AML-193 (cell line): ENCODE results near the gene DCLK2.

Source experiments
- DNase-seq, 2 experiments: peaks; one replicate each; lab custom pipeline; 2025; lab: John Stamatoyannopoulos, UW

The DCLK2 gene

GRCh38 chr4:150078041-150078578 lies at the start of gene DCLK2:
Gene DCLK2 (plus strand): TSS chr4:150078445. CDS start chr4:150079028, 583 bp downstream.
- no peak for DNase-seq

GRCh38 chr4:150032541-150032940 lies 45.7 kb upstream of the DCLK2 start:
- no peak for DNase-seq

GRCh38 chr4:150033081-150033480 lies 45.2 kb upstream of the DCLK2 start:
- DNase-seq: no peak

- no peak for DNase-seq
Observed at GRCh38 chr4:150033901-150034300, 44.3 kb upstream of the DCLK2 start.

GRCh38 chr4:150037251-150037856 lies 40.9 kb upstream of the DCLK2 start:
- no peak for DNase-seq

- no peak for DNase-seq
Observed at GRCh38 chr4:150038335-150039076, 39.7 kb upstream of the DCLK2 start.

- DNase-seq: no peak
Observed at GRCh38 chr4:150039274-150040127, 38.7 kb upstream of the DCLK2 start.

- no peak for DNase-seq
Observed at GRCh38 chr4:150044517-150044916, 33.7 kb upstream of the DCLK2 start.

GRCh38 chr4:150045410-150045809 lies 32.8 kb upstream of the DCLK2 start:
- no peak for DNase-seq

- no peak for DNase-seq
Observed at GRCh38 chr4:150046728-150047217, 31.5 kb upstream of the DCLK2 start.

- no peak for DNase-seq
Observed at GRCh38 chr4:150047546-150047945, 30.7 kb upstream of the DCLK2 start.

GRCh38 chr4:150049682-150050081 lies 28.6 kb upstream of the DCLK2 start:
- no peak for DNase-seq

GRCh38 chr4:150050566-150050965 lies 27.7 kb upstream of the DCLK2 start:
- DNase-seq: no peak

GRCh38 chr4:150051111-150051510 lies 27.1 kb upstream of the DCLK2 start:
- DNase-seq: no peak

GRCh38 chr4:150055467-150055866 lies 22.8 kb upstream of the DCLK2 start:
- DNase-seq: no peak

GRCh38 chr4:150056569-150056968 lies 21.7 kb upstream of the DCLK2 start:
- DNase-seq: no peak

- no peak for DNase-seq
Observed at GRCh38 chr4:150061086-150061776, 17.0 kb upstream of the DCLK2 start.

GRCh38 chr4:150063128-150063527 lies 15.1 kb upstream of the DCLK2 start:
- DNase-seq: no peak

GRCh38 chr4:150065740-150066139 lies 12.5 kb upstream of the DCLK2 start:
- no peak for DNase-seq

- DNase-seq: no peak
Observed at GRCh38 chr4:150067859-150068258, 10.4 kb upstream of the DCLK2 start.

- no peak for DNase-seq
Observed at GRCh38 chr4:150068300-150068960, 9.8 kb upstream of the DCLK2 start.
